Transverse colon (tissue), 4 donors: ENCODE results near the gene RAB13. TPM values are rescaled to one million over a fixed set of nuclear protein-coding genes. Genes with fewer than 3 reads are reported as not detected.

Source experiments
- DNase-seq: peaks from one replicate; pipeline ENCODE4 v3.0.0-alpha.2; 2019
- H3K27ac ChIP-seq, 4 donors: fragments of 200-600 bp; sonication (generic); 2 replicates each; pipeline ENCODE4 v1.5.1; 2016 to 2018; ENCODE audit warnings: inconsistent platforms in 4 of 4
- H3K27me3 ChIP-seq: fragments of 200-600 bp; sonication (generic); 2 replicates; pipeline ENCODE4 v1.5.1; 2017; ENCODE audit warnings: inconsistent platforms
- H3K36me3 ChIP-seq, 4 donors: fragments of 200-600 bp; sonication (generic); 2 replicates each; pipeline ENCODE4 v1.5.1; 2017 to 2019; ENCODE audit warnings: inconsistent platforms in 4 of 4
- H3K4me1 ChIP-seq, 4 donors: fragments of 200-600 bp; sonication (generic); 2 replicates each; pipeline ENCODE4 v1.5.1; 2017 to 2020; ENCODE audit warnings: inconsistent platforms in 4 of 4
- H3K4me3 ChIP-seq, 4 donors: fragments of 200-600 bp; sonication (generic); 1 replicate in 1 of 4; 2 replicates in 3 of 4; pipeline versions ENCODE4 v1.5.1 to v1.6.1; 2017 to 2019; ENCODE audit warnings: inconsistent platforms in 4 of 4
- H3K9me3 ChIP-seq, 2 donors: fragments of 200-600 bp; sonication (generic); 2 replicates each; pipeline ENCODE4 v1.5.1; 2017 to 2019; ENCODE audit warnings: inconsistent platforms in 2 of 2
- EP300 ChIP-seq: sonication (generic); formaldehyde crosslinking; IDR thresholded peaks from one replicate; pipeline ENCODE4 v1.6.1; 2017; ENCODE audit warnings: antibody characterized with exemption, low read depth
- POLR2A ChIP-seq: fragments of 450-650 bp; IDR thresholded peaks from one replicate; pipeline ENCODE4 v1.6.1; 2016; ENCODE audit warnings: antibody characterized with exemption, mild to moderate bottlenecking, moderate library complexity
- POLR2AphosphoS5 ChIP-seq, 3 donors: sonication (generic); formaldehyde crosslinking; IDR thresholded peaks; one replicate each; pipeline ENCODE4 v1.6.1; 2016; ENCODE audit warnings: antibody characterized with exemption in 3 of 3
- WGBS, 2 donors: methylation state at CpG; one replicate each; pipeline ENCODE4 v1.1.5; 2018; ENCODE audit warnings: low coverage in 1 of 2; 5-methylcytosine and 5-hydroxymethylcytosine counted together
- in situ Hi-C, 4 donors: fragments of 200-750 bp; cut with MboI; loops; one replicate each; pipeline versions ENCODE4 v1.15.0 to v1.15.1; 2017; ENCODE audit warnings: low sequenced_read_pairs in 3 of 4, low pct_ligation_motif_present in 1 of 4, low pct_unique_long_range_greater_than_20kb in 1 of 4
- intact Hi-C: fragments of 100-400 bp; cut with DNase I; formaldehyde crosslinking; loops from one replicate; pipeline ENCODE4 v1.15.1; 2023; ENCODE audit warnings: low total_unique reads
- total RNA-seq, 4 donors: library from RNA; depleted of rRNA; stranded (reverse); fragments of >200 nt; gene quantifications; one replicate each; pipeline ENCODE4 v1.1.0, GENCODE V29; 2016
- TF ChIP-seq, protein P1 (sequence below), 5 experiments: fragments of 200-600 bp in 3 of 5; fragments of 450-650 bp in 2 of 5; sonication (generic) in 3 of 5; IDR thresholded peaks; 1 replicate in 2 of 5; 2 replicates in 3 of 5; pipeline ENCODE4 v1.5.1; 2016 to 2017; ENCODE audit warnings: antibody characterized with exemption in 5 of 5, inconsistent platforms in 3 of 5, mild to moderate bottlenecking in 2 of 5, moderate library complexity in 1 of 5

Gene RAB13
- total RNA-seq, 4 donors from 2014 or later: 4.0 to 27.9 (median 15.4) TPM

GRCh38 chr1:153978274-153978909 is 7.7 kb downstream of the RAB13 start:
- 36 to 56% methylated on average over 9 of the region's 9 CpGs for WGBS, 2 donors
- H3K4me3 ChIP-seq: peak overlapping the region in 3 of 4 donors; percentile 94 to 99 (median 97)
- no peaks in the 10 kb centered on the region for H3K27me3 ChIP-seq
- TF ChIP-seq EP300 (no peak), POLR2A (no peak), POLR2AphosphoS5 (IDR thresholded peaks at IDR 0.05) (no peak)
- TF ChIP-seq, protein P1, sequence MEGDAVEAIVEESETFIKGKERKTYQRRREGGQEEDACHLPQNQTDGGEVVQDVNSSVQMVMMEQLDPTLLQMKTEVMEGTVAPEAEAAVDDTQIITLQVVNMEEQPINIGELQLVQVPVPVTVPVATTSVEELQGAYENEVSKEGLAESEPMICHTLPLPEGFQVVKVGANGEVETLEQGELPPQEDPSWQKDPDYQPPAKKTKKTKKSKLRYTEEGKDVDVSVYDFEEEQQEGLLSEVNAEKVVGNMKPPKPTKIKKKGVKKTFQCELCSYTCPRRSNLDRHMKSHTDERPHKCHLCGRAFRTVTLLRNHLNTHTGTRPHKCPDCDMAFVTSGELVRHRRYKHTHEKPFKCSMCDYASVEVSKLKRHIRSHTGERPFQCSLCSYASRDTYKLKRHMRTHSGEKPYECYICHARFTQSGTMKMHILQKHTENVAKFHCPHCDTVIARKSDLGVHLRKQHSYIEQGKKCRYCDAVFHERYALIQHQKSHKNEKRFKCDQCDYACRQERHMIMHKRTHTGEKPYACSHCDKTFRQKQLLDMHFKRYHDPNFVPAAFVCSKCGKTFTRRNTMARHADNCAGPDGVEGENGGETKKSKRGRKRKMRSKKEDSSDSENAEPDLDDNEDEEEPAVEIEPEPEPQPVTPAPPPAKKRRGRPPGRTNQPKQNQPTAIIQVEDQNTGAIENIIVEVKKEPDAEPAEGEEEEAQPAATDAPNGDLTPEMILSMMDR (IDR thresholded peaks at IDR 0.05): no peak
- intact Hi-C loops: no loop called here
- no peaks in the 10 kb centered on the region for H3K9me3 ChIP-seq
- peak overlapping the region; percentile 94 to 99 (median 96) for H3K27ac ChIP-seq
- H3K4me1 ChIP-seq: peaks cover 8 to 22% (median 18%) of the 10 kb centered on the region in 4 donors
- H3K36me3 ChIP-seq: peaks cover 0 to 20% (median 9%) of the 10 kb centered on the region in 4 donors
- DNase-seq: no peak
- in situ Hi-C loops: loop anchor here (25.0 kb wide), 4 partner anchors 291 to 466 kb away; partner anchors contain the start of genes ILF2 (in 1 of the 4), NPR1 (in 1 of the 4), S100A3 (in 1 of the 4) and S100A4 (in 1 of the 4)

DNA sequence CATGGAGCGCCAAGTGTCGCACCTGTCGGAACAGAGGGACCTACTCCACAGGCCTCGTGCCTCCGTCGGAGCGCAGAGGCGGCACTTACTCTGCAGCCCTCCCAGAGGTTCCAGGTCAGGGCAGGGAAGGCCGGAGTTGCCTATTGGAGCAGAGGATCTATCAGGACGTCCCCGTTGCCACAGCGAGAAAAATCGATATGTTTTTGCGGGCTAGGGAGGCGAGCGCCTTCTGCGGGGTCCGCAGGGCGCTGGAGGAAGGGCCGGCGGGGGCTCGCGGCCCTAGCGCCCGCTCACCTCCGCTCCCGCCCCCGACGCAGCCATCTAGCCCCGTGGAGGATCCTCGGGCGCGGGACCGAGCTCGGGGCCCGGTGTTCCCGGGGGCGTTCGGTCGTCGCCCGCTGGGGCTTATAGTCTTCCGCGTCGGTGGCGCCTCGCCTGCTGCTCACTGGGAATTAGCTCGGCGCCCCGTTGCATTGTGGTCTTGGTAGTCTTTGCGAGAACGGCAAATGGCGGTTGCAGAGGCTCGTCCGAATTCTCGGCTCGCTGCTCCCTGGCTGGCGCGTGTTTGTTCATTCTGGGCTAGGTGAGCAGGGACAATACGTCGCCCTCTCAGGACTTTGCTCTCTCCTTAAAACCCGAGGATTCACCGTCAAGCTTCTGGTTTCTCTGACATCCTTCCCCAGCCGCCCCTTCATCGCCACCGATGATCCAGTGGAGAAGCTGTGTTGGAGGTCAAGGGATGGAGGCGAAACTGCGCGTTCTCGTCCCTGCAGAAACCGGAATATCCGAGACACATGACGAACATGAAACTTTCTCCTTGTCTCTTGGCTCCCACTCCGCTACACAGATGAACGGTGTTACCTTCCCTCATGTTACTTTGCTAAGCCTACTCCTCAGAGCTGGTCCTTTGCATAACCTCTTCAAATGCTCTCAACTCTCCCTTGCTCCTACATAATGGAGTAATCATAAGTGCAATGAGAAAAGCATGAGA is 8.6 kb downstream of the RAB13 start, which contains the start of gene JTB:
Gene JTB, minus strand, starts transcription at position 425 of the 991 bp plus-strand sequence. Its CDS starts 422 bp downstream, at position 3.
- no peaks in the 10 kb centered on the region for H3K27me3 ChIP-seq
- peak within 1 kb of the TSS; percentile 94 to 99 (median 96) for H3K27ac ChIP-seq
- 0% methylated on average over 10 to 75 of the region's 75 CpGs for WGBS, 2 donors
- peak within 1 kb of the TSS; percentile 80 to 99 (median 96) for H3K4me3 ChIP-seq
- in situ Hi-C loops (loop anchor here (25.0 kb wide), 4 partner anchors 290 to 465 kb away; partner anchors contain the start of genes ILF2 (in 1 of the 4), NPR1 (in 1 of the 4), S100A3 (in 1 of the 4) and S100A4 (in 1 of the 4)), intact Hi-C loops (no loop called here)
- peak; percentile 92 for DNase-seq
- TF ChIP-seq POLR2AphosphoS5 (IDR thresholded peaks at IDR 0.05) (peak; percentile 95 to 98 (median 95)), EP300 (no peak), POLR2A (peak; percentile 93)
- TF ChIP-seq, protein P1 (IDR thresholded peaks at IDR 0.05): peak in 2 of 5 experiments; percentile 15 to 27
- peaks cover 0 to 20% (median 9%) of the 10 kb centered on the region in 4 donors for H3K36me3 ChIP-seq
- no peaks in the 10 kb centered on the region for H3K9me3 ChIP-seq
- H3K4me1 ChIP-seq: peaks cover 8 to 22% (median 18%) of the 10 kb centered on the region in 4 donors

DNA sequence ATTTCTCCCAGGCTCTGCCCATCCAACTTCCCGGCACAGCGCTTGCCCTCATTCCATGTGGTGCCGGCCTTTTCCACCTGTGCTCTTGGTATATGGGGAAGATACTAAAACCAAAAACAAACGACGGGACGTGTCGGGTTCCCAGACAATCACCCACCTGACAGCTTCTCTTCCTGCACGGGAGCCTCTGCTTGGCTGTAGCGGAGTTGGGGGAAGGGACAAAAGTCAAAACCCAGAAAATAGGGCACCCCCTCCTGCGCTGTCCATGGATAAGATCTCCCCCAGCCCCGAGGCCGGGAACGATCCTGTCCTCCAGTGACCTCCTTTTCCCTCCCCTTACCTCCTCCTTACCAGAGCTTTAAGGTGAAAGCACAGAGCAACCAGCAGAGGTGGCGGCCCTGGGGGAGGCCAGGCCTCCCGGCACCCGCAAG is 9.3 kb downstream of the RAB13 start:
- in situ Hi-C loops (loop anchor here (25.0 kb wide), 4 partner anchors 290 to 465 kb away; partner anchors contain the start of genes ILF2 (in 1 of the 4), NPR1 (in 1 of the 4), S100A3 (in 1 of the 4) and S100A4 (in 1 of the 4)), intact Hi-C loops (no loop called here)
- WGBS, 2 donors: 0% methylated on average over 15 of the region's 16 CpGs; no CpG with 5 or more reads in 1 of the 2 donors
- no peak for TF ChIP-seq EP300
- Histone ChIP-seq H3K27ac (peak overlapping the region; percentile 94 to 99 (median 96)), H3K4me3 (peak overlapping the region; percentile 80 to 99 (median 96)), H3K9me3 (no peaks in the 10 kb centered on the region), H3K4me1 (peaks cover 8 to 22% (median 18%) of the 10 kb centered on the region in 4 donors), H3K36me3 (peaks cover 0 to 20% (median 9%) of the 10 kb centered on the region in 4 donors), H3K27me3 (no peaks in the 10 kb centered on the region)
- DNase-seq: no peak

GRCh38 chr1:153973525-153973924 is 12.6 kb downstream of the RAB13 start:
- TF ChIP-seq, protein P1 (IDR thresholded peaks at IDR 0.05): no peak
- TF ChIP-seq POLR2A: no peak
- no peak for TF ChIP-seq EP300
- no peak for TF ChIP-seq POLR2AphosphoS5 (IDR thresholded peaks at IDR 0.05)
- no peak overlapping the region for H3K4me3 ChIP-seq
- no peaks in the 10 kb centered on the region for H3K27me3 ChIP-seq
- intact Hi-C loops: no loop called here
- no peaks in the 10 kb centered on the region for H3K9me3 ChIP-seq
- H3K36me3 ChIP-seq: peaks cover 0 to 20% (median 9%) of the 10 kb centered on the region in 4 donors
- no peak overlapping the region for H3K27ac ChIP-seq
- DNase-seq: no peak
- peaks cover 8 to 24% (median 17%) of the 10 kb centered on the region in 4 donors for H3K4me1 ChIP-seq
- in situ Hi-C loops: loop anchor here in 1 of 4 donors (25.0 kb wide), 1 partner anchor 311 kb away; the partner anchor contains the start of genes ILF2 and SNAPIN
- 87 to 92% methylated on average over 3 to 7 of the region's 7 CpGs for WGBS, 2 donors
